Measurements from ENCODE around the gene MT1F.
"Not testable (repeated sequence)": the region's sequence is repeated elsewhere in the genome, so short reads cannot be mapped to it uniquely, and the experiment has no call there.

MT1F gene

GRCh38 chr16:56673921-56674320, 16.2 kb downstream of the MT1F start:
- peak; percentile 51 to 59 (median 58) for DNase-seq

- not testable (repeated sequence) for DNase-seq
These were observed 16.8 kb downstream of the MT1F start for GRCh38 chr16:56674570-56674969.

GRCh38 chr16:56675685-56676210, 18.0 kb downstream of the MT1F start:
- no peak for DNase-seq

DNA sequence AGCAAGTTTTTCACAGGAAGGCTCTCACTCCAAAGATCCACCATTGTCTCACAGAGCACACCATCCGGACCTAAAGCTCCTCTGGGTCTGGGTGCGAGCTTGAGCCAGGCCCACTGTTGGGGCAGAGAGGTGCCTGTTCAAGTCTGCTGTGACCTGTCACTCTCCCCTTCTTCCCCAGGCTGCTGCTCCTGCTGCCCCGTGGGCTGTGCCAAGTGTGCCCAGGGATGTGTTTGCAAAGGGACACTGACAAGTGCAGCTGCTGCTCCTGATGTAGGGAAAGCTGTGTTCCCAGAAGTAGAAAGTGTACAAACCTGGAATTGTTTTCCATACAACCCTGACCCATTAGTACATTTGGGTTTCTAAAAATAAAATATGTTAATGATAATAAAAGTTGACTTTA, 19.7 kb downstream of the MT1F start:
- no peak for DNase-seq

DNA sequence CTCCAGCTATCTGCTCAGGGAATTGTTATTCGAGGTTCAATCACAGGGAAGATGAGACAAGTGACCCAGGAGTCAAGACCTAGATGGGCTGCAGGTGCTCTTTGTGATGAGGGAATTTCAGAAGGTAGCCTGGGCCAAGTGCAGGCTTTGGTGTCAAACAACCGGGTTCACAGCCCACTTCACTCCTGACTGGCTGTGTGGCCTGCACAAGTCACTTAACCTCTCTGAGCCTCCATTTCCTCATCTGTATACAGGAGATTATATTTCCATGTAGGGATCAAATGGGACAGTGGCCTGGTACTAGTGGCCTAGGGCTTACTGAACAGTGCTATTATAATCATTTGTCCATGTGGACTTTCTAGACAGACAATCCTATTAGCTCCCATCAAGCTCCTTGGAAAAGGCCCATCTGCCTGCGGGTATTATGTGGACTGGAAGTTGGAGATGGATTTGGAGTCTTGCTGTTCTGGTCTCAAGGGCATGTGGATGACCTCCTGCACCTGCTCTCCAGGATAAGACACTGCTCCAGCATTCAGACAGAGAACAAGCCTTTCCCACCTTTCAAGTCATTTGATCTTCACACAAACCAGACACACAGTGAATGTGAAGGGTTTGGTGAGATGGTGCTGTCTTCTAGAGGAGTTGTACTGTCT, 21.4 kb downstream of the MT1F start:
- no peak for DNase-seq

DNA sequence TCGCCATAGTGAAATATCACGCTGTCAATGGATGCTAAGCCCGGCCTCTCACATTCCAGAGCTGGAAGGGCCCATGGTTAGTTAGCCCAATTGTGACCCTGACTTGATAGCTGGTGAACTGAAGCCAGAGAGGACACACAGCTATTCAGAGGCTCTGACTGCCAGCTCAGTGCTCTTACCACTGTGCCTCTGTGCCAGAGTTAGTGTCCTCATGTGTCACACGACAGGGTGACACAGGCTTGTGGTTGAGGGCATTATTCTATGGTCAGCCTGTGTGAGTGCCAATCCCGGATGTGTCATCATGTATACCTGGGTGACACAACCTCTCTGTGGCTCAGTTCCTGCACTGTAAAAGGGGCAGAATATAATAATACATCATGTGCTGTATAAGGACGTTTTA, 22.1 kb downstream of the MT1F start:
- DNase-seq, result peak in 2 of 3 donors; percentile 32 to 33

- DNase-seq, result peak; percentile 90 to 95 (median 95)
These were observed 24.4 kb downstream of the MT1F start, which contains the start of gene MT1X for GRCh38 chr16:56681939-56682702. TSS of gene MT1X (plus strand) at chr16:56682470. CDS start at chr16:56682541, 71 bp downstream.

- DNase-seq, result no peak
These were observed 25.1 kb downstream of the MT1F start for GRCh38 chr16:56682703-56683397.

DNA sequence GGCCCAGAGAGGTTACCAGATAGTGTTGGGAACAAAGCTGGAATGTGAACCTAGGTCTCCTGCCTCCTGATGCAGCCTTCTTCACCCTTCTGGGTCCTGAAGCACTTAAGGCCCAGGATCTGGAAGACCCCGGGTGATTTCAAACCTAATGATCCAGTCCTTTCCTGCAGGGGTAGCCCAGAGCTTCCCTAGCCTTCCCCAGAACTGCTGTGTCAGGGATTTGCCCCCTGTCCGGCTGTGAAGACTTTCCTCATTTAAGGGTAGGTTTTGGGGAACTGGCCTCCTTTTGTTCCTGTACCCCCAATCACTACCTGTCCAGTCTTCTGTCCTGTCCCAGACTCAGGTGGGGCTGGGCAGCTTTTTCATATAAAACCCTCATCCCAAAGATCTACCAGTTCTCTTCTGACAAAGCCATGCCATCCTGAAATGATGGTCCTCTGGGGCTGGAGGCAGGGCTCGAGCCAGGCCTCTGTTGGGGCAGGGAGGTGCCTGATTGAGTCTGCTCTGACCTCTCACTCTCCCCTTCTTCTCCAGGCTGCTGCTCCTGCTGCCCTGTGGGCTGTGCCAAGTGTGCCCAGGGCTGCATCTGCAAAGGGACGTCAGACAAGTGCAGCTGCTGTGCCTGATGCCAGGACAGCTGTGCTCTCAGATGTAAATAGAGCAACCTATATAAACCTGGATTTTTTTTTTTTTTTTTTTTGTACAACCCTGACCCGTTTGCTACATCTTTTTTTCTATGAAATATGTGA, 25.8 kb downstream of the MT1F start:
- DNase-seq, result no peak

DNA sequence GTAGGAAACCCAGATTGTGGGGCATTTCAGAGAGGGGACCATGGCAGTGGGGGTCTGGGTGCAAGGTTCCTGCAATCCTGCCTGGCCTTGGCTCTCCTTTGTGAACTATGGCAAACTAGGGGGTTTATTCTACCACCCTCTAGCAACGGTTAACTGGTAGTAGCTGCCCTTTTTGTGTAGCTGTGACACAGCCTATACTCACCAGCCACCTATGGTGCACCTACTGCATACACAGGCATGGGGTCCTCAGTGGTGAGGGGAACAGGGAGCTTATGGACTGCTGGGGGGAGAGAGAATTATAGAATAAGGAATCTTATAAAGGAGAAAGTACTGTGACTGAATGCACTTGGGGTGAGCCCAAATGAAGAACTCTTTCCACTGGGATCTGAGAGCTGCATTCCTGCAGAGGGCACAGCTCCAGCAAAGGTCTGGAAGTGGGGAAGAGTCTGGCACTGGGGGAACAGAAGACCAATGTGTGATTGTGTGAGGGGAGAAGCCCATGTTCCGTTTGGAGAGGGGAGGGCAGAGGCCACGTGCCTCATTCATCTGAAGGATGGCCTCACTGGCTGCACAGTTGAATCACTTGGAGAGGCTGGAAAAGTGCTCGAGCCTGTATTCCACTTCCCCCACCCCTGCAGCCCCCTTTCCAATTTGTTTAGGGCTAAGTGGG, 26.6 kb downstream of the MT1F start:
- DNase-seq, result no peak

DNA sequence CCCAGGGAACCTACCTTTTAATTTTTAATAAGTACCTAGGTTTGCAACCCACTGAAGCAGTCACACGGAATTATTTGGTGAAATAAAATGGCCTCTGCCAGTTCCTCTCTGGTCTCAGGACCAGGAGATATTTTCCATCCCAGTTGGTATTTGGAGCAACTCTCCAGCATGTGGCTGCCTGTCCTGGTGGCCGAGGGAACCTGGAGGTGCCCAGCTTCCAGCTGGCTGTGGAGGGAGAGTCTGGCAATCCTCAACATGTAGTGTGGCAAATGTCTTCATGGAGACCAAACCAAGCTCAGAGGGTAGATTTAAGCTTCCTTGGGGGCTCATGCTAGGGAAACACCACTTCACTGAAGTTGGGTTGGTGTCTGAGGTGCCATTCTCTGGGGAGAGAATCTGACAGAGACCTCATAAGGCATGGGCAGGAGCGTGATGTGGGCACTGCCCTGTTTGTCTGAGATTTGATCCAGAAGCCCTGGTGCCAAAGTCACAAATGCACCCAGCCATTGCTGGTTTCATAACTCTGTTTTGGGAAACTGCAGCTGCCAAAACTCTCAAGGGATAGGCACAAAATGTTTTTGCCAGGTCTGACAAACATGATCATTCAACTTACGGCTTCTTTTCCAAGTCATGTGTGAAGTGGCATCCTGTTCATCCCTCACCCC, 27.3 kb downstream of the MT1F start:
- DNase-seq, result no peak

DNA sequence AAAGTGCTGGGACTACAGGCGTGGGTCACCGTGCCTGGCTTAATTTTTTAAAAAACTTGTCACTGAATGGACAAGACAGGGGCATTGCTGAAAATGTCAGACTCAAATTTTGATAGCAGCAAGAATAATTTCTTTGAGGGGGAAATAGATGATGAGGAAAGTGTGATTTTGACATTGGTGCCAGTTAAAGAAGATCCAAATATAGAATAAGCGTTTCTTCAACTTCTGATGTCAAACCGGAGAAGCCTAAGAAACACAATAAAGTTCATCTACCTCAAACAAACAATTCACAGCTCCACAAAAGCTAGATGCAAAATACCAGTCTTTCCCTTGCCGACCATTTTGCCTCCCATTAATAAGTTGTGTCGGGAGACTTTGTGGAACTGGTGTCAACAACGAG, 29.0 kb downstream of the MT1F start:
- DNase-seq, result no peak

DNA sequence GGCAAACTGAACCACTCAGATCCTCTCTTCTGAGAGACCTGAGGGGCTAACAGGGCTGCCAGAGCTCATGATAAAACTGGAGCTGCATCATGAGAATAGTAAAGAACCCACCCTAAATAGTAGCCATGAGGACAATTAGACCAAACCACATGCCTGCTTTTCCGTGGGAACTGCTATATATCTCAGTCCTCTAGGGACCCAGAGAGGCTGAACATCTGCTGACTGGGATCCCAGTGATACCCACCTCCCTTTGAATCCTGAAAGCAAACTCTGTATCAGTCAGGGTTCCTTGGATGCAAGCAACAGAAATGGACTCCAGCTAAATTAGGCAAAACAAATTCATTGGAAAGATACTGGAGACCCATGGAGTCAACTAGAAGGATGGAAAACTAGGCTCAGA, 31.0 kb downstream of the MT1F start:
- no peak for DNase-seq

DNA sequence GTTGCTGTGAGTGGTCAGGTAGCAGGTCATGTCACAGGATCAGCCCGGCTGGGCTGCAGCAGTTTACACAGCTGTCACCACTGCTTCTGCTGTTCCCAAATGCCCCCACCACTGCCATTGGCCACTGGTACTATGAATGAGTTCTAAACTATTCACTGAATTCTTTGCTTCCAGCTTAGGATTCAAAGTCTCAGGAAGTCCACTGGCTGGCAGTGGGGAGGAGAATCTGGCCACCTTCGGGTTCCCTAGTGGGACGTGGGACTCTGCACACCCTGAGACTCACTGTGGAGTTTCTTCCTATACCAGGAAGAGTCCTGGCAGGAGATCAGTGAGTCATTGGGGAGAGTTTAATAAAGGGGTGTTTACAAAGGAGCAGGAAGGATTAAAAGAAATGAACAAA, 31.4 kb downstream of the MT1F start:
- no peak for DNase-seq

DNA sequence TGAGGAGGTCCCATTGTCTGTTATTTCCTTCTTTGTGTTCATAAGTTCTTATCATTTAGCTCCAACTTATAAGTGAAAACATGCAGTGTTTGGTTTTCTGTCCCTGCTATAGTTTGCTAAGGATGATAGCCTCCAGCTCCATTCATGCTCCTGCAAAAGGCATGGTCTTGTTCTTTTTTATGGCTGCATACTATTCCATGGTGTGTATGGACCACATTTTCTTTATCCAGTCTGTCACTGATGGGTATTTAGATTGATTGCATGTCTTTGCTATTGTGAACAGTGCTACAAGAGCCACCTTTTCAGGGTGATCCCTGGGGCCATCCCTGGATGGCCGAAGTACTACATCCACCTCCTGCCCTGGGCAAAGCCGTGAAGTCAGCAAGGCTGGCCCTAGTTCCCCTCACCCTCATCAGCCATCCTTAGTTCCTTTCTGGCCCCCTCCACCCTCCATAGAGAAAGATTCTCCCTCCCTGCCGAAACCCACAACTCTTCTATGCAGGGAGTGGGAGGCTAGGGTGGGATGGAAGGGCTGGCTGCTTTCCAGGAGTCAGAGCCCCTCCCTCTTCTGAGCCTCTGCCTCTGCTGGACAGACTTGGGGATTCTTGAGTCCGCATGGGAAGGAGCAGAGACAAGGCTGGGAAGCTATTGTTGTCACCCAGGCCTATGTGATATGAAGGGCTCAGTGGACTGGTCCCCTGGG, 32.8 kb downstream of the MT1F start:
- no peak for DNase-seq

- DNase-seq, result peak; percentile 58 to 77 (median 76)
These were observed 34.1 kb downstream of the MT1F start for GRCh38 chr16:56691885-56692284.

GRCh38 chr16:56695246-56695645, 37.5 kb downstream of the MT1F start:
- DNase-seq, result no peak

DNA sequence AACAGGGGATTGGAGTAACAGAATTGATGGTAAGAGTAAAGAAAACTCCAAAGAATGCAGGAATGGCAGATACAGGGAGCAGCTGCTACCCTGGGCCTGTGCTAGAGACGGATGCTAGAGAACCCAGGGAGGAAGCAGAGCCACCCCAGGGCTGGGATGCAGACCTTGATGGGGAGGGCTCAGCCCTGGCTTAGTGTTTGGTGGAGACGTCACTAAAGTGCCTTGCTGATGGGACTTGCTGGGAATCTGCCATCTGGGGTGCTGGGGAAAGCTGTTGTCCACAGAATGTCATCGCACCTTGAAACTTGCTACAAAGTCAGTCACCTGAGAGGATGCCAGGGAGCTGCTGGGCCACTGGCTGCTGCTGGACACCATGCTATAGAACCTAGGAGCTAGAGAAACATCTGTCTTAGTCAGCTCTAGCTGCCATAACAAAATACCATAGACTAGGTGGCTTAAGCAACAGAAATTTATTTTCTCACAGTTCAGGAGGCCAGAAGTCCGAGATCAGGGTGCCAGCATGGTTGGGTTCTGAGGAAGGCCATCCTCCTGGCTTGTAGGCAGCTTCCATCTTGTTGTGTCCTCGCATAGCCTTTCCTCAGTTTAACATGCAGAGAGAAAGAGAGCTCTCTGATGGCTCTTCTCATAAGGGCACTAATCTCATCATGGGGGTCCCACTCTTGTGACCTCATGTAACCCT, 39.8 kb downstream of the MT1F start:
- no peak for DNase-seq

DNA sequence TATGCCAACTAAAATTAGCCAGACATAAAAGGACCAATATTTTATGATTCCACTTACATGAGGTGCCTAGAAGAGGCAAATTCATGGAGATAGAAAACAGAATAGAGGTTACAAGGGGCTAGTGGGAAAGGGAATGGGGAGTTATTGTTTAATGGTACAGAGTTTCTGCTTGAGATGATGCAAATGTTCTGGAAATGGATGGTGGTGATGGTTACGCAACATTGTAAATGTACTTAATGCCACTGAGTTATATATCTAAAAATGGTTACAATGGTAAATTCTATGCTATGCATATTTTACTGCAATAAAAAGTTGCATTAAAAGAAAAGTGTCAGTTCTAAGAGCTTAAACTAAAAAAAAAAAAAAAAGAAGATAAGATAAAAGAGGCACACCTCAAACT, 42.4 kb downstream of the MT1F start:
- DNase-seq, result no peak

GRCh38 chr16:56700631-56701030, 42.9 kb downstream of the MT1F start:
- no peak for DNase-seq
